Keratinocyte (primary cell): ENCODE data around the gene ME1. TPM values are rescaled to one million over a fixed set of nuclear protein-coding genes. Genes with fewer than 3 reads are reported as not detected.

ENCODE experiments used
- DNase-seq: peaks from one replicate; pipeline ENCODE4 v3.0.0-alpha.2; 2011; ENCODE audit warnings: low read depth, missing footprints, low spot score
- FAIRE-seq: peaks from 2 replicates; lab custom pipeline; 2011; peaks lifted over from hg19 to GRCh38; lab: Jason Lieb, UNC
- H2AFZ ChIP-seq: 2 replicates; pipeline ENCODE4 v1.6.0; 2012; ENCODE audit warnings: low read length, control low read depth, inconsistent platforms; ENCODE audit not compliant: control insufficient read depth
- H3K27ac ChIP-seq: 2 replicates; pipeline ENCODE4 v1.5.1; 2011; ENCODE audit warnings: low read length; ENCODE audit not compliant: control insufficient read depth, insufficient read depth
- H3K27me3 ChIP-seq: 3 replicates; pipeline ENCODE4 v1.6.0; 2011; ENCODE audit warnings: low read length; ENCODE audit not compliant: control insufficient read depth, insufficient read depth; ENCODE audit errors: extremely low read depth
- H3K36me3 ChIP-seq, 2 experiments: 2 replicates in 1 of 2; 3 replicates in 1 of 2; pipeline ENCODE4 v1.5.1; 2011; ENCODE audit warnings: low read length in 2 of 2, mild to moderate bottlenecking in 1 of 2; ENCODE audit not compliant: control insufficient read depth in 2 of 2, insufficient read depth in 2 of 2; ENCODE audit errors: extremely low read depth in 1 of 2
- H3K4me1 ChIP-seq: 3 replicates; pipeline ENCODE4 v1.5.1; 2011; ENCODE audit warnings: low read length; ENCODE audit not compliant: control insufficient read depth, insufficient read depth; ENCODE audit errors: extremely low read depth
- H3K4me2 ChIP-seq: 3 replicates; pipeline ENCODE4 v1.6.0; 2011; ENCODE audit warnings: low read depth, low read length; ENCODE audit not compliant: control insufficient read depth, insufficient read depth; ENCODE audit errors: extremely low read depth
- H3K4me3 ChIP-seq, 3 experiments: fragments of 200-600 bp in 1 of 3; sonication (generic) in 1 of 3; 2 replicates in 2 of 3; 3 replicates in 1 of 3; pipeline ENCODE4 v1.5.1; 2011 to 2016; ENCODE audit warnings: low read length in 3 of 3, mild to moderate bottlenecking in 3 of 3, control low read depth in 2 of 3, inconsistent platforms in 1 of 3, low read depth in 1 of 3, mixed read lengths in 1 of 3, mixed run types in 1 of 3, moderate library complexity in 1 of 3; ENCODE audit not compliant: control insufficient read depth in 2 of 3, insufficient read depth in 2 of 3; ENCODE audit errors: extremely low read depth in 1 of 3
- H3K79me2 ChIP-seq: 2 replicates; pipeline ENCODE4 v1.6.0; 2012; ENCODE audit warnings: low read length; ENCODE audit not compliant: control insufficient read depth, insufficient read depth
- H3K9ac ChIP-seq: 3 replicates; pipeline ENCODE4 v1.6.0; 2011; ENCODE audit warnings: low read length; ENCODE audit not compliant: control insufficient read depth, insufficient read depth; ENCODE audit errors: extremely low read depth
- H3K9me1 ChIP-seq: 3 replicates; pipeline ENCODE4 v1.6.0; 2011; ENCODE audit warnings: low read length; ENCODE audit not compliant: control insufficient read depth, insufficient read depth; ENCODE audit errors: extremely low read depth
- H3K9me3 ChIP-seq: 2 replicates; pipeline ENCODE4 v1.5.1; 2012; ENCODE audit warnings: low read depth, low read length; ENCODE audit not compliant: control insufficient read depth
- H4K20me1 ChIP-seq: 3 replicates; pipeline ENCODE4 v1.6.0; 2011; ENCODE audit warnings: low read length; ENCODE audit not compliant: control insufficient read depth, insufficient read depth; ENCODE audit errors: extremely low read depth
- CTCF ChIP-seq, 3 experiments: IDR thresholded peaks in 1 of 3; conservative IDR thresholded peaks in 1 of 3; optimal IDR thresholded peaks in 1 of 3; 2 replicates in 2 of 3; 3 replicates in 1 of 3; pipeline versions ENCODE3 to v1.5.1; 2011; ENCODE audit warnings: low read length in 3 of 3, mild to moderate bottlenecking in 3 of 3, moderate library complexity in 2 of 3, control low read depth in 1 of 3, inconsistent platforms in 1 of 3; ENCODE audit not compliant: insufficient read depth in 2 of 3; ENCODE audit errors: extremely low read depth in 1 of 3
- EZH2 ChIP-seq: IDR thresholded peaks from one replicate; pipeline ENCODE4 v1.6.1; 2012; ENCODE audit warnings: inconsistent platforms, mild to moderate bottlenecking, low read length, moderate library complexity
- dilution Hi-C: fragments of 300-500 bp; cut with MboI; formaldehyde crosslinking; loops from one replicate; pipeline ENCODE4 v1.7.0; 2020; ENCODE audit warnings: low sequenced_read_pairs; ENCODE audit not compliant: extremely low pct_ligation_motif_present
- polyA plus RNA-seq, 5 experiments: library from polyadenylated mRNA; depleted of rRNA in 3 of 5; stranded (reverse) in 3 of 5; stranded (forward) in 1 of 5; unstranded in 1 of 5; fragments of >200 nt; gene quantifications; 1 replicate in 1 of 5; 2 replicates in 3 of 5; 3 replicates in 1 of 5; pipeline versions ENCODE4 v1.2.1 to v1.2.3, GENCODE V29; 2011 to 2012; ENCODE audit warnings: missing spikeins in 2 of 5, low read depth in 1 of 5, low replicate concordance in 1 of 5

The ME1 gene
- polyA plus RNA-seq, 1 donor (not counting 4 experiments of a cell fraction or from before 2014, with no cell fraction given), result 27.7 TPM

- FAIRE-seq (peak; percentile 61), DNase-seq (peak; percentile 36)
- no peaks in the 10 kb centered on the region for H3K79me2 ChIP-seq
- no peaks in the 10 kb centered on the region for H3K9me3 ChIP-seq
- no peak overlapping the region for H3K27ac ChIP-seq
- no peak overlapping the region for H3K4me3 ChIP-seq
- H3K27me3 ChIP-seq, result no peaks in the 10 kb centered on the region
- H3K36me3 ChIP-seq, result no peaks in the 10 kb centered on the region
- H3K4me2 ChIP-seq, result peak overlapping the region; percentile 35
- H3K9ac ChIP-seq, result no peak overlapping the region
- H3K4me1 ChIP-seq, result peaks cover 5% of the 10 kb centered on the region
- H2AFZ ChIP-seq, result no peak overlapping the region
- peaks cover 4% of the 10 kb centered on the region for H4K20me1 ChIP-seq
- no peaks in the 10 kb centered on the region for H3K9me1 ChIP-seq
- TF ChIP-seq CTCF (optimal IDR thresholded peaks at IDR 0.05 in 1 of 3, IDR thresholded peaks at IDR 0.05 in 1 of 3, conservative IDR thresholded peaks at IDR 0.05 in 1 of 3; ENCODE audit: extremely low read depth in 1 of 3, insufficient read depth in 2 of 3, low read length in 3 of 3) (no peak), EZH2 (no peak)
- dilution Hi-C loops, result no loop called here
These were observed 159.7 kb downstream of the ME1 start for GRCh38 chr6:83270971-83271719.

- H3K27me3 ChIP-seq, result no peaks in the 10 kb centered on the region
- FAIRE-seq (peak; percentile 82), DNase-seq (no peak)
- no peak overlapping the region for H3K4me3 ChIP-seq
- H3K4me2 ChIP-seq, result no peak overlapping the region
- H3K36me3 ChIP-seq, result no peaks in the 10 kb centered on the region
- no peak overlapping the region for H3K9ac ChIP-seq
- H3K27ac ChIP-seq, result no peak overlapping the region
- no peak for TF ChIP-seq CTCF (optimal IDR thresholded peaks at IDR 0.05 in 1 of 3, IDR thresholded peaks at IDR 0.05 in 1 of 3, conservative IDR thresholded peaks at IDR 0.05 in 1 of 3; ENCODE audit: extremely low read depth in 1 of 3, insufficient read depth in 2 of 3, low read length in 3 of 3)
- TF ChIP-seq EZH2, result no peak
- H2AFZ ChIP-seq, result no peak overlapping the region
- H3K4me1 ChIP-seq, result peaks cover 9% of the 10 kb centered on the region
- no peaks in the 10 kb centered on the region for H4K20me1 ChIP-seq
- no peaks in the 10 kb centered on the region for H3K79me2 ChIP-seq
- no peaks in the 10 kb centered on the region for H3K9me1 ChIP-seq
- H3K9me3 ChIP-seq, result no peaks in the 10 kb centered on the region
- dilution Hi-C loops, result no loop called here
These were observed 165.5 kb downstream of the ME1 start for GRCh38 chr6:83265384-83265783.
